ENCODE data around the gene RPS14. TPM values are rescaled to one million over a fixed set of nuclear protein-coding genes. Genes with fewer than 3 reads are reported as not detected.

Gene RPS14
- total and polyA plus RNA-seq, 10 of the 15 experiments (the other 5 are each of a cell fraction or from before 2014, with no cell fraction given), result 2,295 to 4,047 (median 2,787) TPM

- TF ChIP-seq CEBPZ (IDR thresholded peaks at IDR 0.05; ENCODE audit: low read depth, low read length) (no peak), NR2C1 (IDR thresholded peaks at IDR 0.05) (peak; percentile 100), MYC (IDR thresholded peaks at IDR 0.05; ENCODE audit: insufficient read depth, insufficient read length, insufficient replicate concordance, low read length, severe bottlenecking) (peak; percentile 92), BMI1 (IDR thresholded peaks at IDR 0.05; ENCODE audit: borderline replicate concordance) (no peak), MTA2 (IDR thresholded peaks at IDR 0.05; ENCODE audit: low read depth) (peak; percentile 99), TCF7 (IDR thresholded peaks at IDR 0.05; ENCODE audit: borderline replicate concordance) (no peak), ZBED1 (IDR thresholded peaks at IDR 0.05; ENCODE audit: borderline replicate concordance) (peak; percentile 62; the same call in 1 of the 2 replicates), HDGF (IDR thresholded peaks at IDR 0.05) (peak; percentile 42; the same call in 1 of the 2 replicates), CUX1 (IDR thresholded peaks at IDR 0.05; ENCODE audit: insufficient replicate concordance, low read depth, low read length) (no peak), IRF4 (IDR thresholded peaks at IDR 0.05; ENCODE audit: low read depth, low read length) (0 out of 2 replicates have a peak, but pooled peaks have one; percentile 7)
Observed at GRCh38 chr5:150449517-150450339, at the start of gene RPS14 (continued).

Measured in GM12878 (cell line).